GM19452 (cell line): ENCODE measurements around the gene PRLR.

Experiments
- ATAC-seq: cut with Tn5 transposase; IDR thresholded peaks from one replicate; pipeline ENCODE4 v1.9.1; 2021; ENCODE audit not compliant: unreplicated experiment

Gene PRLR

DNA sequence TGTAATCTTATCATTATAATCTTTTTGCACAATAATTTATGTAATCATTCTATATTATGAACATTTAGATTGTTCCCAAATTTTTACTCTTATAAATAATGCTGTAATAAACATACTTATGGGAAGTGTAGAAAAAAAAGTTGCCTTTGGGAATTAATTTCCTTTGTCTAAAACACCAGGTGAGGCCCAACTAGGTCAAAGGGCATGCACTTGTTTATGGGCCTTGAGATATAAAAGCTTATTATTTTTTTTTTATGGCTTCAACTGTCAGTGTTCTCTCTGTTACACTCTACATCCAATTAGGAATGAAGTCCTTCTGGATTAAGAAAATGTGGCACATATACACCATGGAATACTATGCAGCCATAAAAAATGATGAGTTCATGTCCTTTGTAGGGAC is 6.5 kb upstream of the PRLR start:
- ATAC-seq: no peak

- no peak for ATAC-seq
Observed at GRCh38 chr5:35233601-35234000, 3.3 kb upstream of the PRLR start.

DNA sequence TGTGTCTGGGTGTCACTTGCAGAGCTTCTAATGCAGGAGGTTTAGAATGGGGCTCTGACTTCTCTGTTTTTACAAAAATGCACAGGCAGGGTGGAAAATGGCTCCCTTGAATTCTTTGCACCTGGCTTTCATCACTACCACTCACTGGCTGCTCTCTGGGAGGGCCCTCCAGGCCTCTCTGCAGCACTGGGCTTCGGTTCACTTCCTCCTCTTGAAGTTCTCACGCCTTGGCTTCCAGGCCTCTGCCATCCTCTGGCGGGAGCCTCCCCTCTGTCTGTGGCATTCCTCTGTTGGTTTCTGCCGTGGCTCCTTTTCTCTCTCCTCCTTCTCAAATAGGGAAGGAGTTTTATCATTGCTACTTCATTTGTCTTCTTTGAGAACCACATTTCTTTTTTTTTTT is 2.8 kb upstream of the PRLR start:
- ATAC-seq: no peak

DNA sequence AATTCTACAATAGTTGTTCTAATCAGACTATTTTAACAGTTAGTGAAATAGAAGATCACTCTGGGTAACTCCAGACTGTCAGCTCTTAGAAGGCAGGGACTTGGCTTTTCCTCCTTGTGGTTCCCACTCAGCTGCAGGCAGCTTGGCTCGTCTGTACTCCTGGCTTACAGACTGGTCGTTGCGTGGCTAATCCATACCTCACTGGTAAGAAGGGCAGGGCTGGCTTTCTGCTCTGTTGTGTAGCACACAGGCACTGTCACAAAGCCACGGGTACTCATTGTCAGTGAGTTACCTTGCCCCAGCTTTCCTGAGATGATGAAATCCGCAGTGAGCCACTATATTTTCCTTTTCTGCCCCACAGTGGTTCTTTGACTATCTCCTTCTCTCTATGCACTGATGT is 1.8 kb upstream of the PRLR start:
- no peak for ATAC-seq

DNA sequence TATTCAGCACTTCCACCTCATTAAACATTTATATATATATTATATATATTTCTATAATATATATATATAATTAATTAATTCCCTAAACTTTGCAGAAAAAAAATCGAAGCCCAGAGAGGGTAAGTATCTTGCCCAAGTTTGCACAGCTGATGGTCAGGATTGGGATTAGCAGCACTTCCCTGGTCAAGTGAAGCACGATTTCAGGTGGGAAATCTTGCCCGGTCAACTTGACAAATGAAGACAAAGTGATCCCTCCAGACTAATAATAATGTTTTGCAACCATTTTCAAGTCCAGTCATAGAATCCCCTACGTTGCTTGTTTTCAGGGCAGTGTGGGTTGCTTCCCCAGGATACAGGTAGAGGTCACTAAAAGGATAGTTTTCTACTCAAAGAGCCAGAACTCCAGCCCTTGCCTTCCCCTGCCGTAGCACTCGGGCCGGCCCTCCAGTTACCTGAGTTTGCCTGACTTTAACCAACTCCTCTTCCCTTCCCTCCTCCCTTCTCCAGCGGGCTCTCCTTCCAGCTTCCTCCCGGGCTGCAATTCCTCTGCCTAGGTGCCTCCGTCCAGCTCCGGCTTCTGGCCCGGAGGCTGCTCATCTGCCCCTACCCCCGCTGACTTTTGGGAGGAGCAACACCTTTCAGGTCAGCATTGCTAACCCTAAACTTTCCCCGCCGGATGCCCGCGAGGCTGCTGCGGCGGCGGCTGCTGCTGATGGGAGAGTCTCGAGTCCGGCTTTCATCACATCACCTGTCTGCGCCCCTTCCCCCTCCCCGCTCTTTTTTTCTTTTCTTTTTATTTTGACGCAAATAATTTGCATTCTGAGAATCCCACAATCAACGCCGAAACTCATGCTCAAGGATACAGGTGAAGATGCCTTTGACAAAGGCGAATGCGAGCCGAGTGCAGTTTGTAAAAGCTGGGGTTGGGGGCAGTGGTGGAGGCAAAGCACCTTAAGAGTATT is 930 bp downstream of the PRLR start:
- peak; percentile 65 for ATAC-seq

GRCh38 chr5:35228310-35228709 is 2.0 kb downstream of the PRLR start:
- no peak for ATAC-seq

GRCh38 chr5:35227720-35228119 is 2.6 kb downstream of the PRLR start:
- ATAC-seq: no peak

DNA sequence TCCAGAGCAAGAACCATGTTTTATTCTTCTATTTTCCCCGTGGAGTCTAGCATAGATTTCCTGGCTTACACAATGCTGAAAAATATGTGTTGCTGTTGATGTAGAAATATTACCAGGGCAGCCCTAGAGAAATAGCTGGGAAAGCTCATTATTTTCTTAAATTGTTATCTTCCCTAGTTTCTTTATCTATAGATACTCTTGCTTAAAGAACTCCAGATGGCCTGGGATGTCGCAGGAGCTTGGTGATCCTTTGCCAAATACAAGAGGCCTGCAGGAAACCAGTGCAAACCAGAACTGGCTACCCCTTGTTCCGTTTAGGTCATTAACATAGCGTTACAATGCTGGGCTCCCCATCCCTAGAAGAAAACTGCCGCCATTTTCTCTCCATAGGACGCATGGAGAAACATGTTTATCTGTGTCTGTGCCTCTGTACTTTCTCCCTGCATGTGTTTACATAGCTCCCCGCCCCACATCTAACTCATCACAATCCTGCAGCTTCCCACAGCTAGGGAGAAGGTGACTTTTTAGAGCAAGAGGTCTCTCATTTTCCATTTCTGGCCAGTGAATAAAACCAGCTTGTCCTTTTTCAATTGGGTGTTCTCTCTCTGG is 6.4 kb downstream of the PRLR start:
- ATAC-seq: no peak

GRCh38 chr5:35220967-35221366 is 9.3 kb downstream of the PRLR start:
- ATAC-seq: no peak

- no peak for ATAC-seq
Observed at GRCh38 chr5:35218981-35219380, 11.3 kb downstream of the PRLR start.

DNA sequence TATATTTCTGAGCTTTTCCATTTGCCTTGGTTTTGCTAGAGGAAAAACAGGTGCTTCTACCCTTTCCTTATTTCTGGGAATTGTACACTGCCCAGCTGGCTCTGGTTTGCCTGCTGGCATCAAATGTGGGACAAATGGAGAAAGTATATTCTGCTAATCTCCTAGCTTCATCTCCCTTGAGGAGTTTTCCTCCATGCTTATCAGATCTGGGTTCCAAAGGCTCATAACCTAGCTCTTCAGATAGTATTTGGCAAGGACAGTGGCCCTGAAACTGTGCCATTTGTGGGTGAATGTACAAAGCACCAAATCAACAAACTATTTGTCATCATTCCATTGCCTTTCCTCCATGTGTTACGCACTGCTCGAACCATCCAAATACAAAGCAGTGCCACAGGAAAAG is 16.2 kb downstream of the PRLR start:
- ATAC-seq: no peak

- ATAC-seq: no peak
Observed at GRCh38 chr5:35213608-35214007, 16.7 kb downstream of the PRLR start.

DNA sequence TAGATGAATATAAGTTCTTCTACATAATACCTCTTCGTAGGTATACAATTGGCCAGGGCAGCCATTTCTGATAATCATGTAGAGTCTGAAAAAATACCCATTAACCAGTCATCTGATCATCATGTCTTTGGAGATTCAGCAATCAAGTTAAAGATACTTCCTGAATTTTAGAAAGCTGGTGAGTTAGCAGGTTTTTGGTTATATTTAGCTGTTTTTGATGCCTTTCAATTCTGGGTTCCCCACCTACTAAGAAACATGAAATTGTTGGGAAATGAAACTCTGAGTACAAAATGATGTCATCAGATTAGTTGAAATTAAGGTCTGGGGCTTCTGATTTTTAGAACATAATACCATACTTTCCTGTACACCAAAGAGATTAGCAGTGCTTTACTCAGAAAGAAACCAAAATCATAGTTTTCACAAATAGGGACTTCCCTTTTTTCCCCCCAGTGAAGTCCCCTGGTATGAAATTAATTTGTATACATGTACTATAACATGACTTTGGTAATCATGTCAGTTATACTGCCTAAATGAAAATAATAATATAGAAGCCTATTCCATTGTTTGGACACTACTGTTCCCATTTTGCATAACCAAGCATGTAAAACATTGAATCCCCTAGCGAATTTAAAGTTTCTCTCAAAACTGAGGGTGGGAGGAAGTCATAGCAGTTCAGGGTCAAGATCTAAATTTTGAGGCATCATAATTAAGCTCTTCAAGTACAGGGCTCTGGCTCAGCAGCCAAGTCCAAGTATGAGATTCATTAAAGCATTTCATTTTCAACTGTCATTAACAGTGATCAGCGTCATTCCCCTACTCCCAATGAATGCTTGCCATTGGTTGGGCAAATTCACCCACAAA is 17.9 kb downstream of the PRLR start:
- peak; percentile 76 for ATAC-seq

- no peak for ATAC-seq
Observed at GRCh38 chr5:35209862-35210261, 20.4 kb downstream of the PRLR start.

- no peak for ATAC-seq
Observed at GRCh38 chr5:35205606-35206005, 24.7 kb downstream of the PRLR start.

DNA sequence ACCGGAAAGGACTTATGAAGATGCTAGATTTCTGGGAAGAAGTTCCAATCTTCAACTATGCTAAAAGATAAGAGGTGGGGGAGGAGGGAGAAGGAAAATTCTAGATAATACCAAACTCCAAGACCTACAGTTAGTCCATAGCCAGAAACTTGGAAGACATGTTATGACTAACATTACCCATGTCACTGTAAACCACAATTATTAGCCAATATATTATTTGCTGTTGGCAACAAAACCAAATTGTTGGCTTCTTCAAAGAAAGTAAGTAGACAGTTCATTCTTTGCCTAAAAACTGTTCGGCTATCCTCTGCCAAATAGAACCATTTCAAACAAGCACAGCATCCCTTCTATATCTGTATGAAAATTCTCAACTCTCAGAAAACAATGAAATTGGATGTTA is 25.1 kb downstream of the PRLR start:
- ATAC-seq: no peak

DNA sequence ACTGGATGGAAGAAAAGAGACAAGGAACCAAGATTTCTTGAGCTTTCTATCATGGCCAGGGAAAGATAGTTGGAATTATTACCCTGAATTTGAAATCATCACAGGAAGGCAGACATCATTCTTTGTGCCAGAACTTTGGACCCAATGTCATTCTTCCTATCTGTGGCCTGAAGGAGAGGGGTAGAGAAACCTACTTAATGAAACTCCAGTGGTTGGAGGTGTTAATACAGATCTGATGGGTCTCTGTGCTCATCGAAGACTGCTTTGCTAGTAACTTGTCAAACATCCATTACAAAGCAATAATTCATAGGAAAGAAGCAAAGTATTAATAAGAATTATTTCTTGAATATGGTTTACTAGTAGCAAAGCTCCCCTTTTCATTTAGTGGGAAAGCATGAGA is 26.9 kb downstream of the PRLR start:
- no peak for ATAC-seq

GRCh38 chr5:35202319-35203111 is 27.8 kb downstream of the PRLR start:
- ATAC-seq: no peak

DNA sequence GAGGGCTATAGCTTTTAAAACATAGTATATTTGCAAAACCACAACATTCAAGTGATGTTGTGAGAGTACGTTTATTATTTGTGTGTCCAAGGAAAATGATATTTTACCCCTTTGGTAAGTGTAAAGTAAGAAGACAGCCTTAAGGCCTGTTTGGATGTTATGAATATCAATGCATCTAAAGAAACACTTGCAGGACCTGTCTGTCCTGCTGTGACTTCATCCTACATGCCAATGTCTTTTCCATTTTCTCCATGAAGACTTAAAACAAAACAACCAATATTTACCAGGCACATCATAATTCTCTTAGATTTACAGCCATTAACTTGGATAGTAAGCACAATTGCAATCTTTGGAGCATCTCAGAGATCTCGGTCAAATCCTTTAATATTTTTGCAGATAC is 29.0 kb downstream of the PRLR start:
- ATAC-seq: no peak

GRCh38 chr5:35199886-35200285 is 30.4 kb downstream of the PRLR start:
- ATAC-seq: no peak

DNA sequence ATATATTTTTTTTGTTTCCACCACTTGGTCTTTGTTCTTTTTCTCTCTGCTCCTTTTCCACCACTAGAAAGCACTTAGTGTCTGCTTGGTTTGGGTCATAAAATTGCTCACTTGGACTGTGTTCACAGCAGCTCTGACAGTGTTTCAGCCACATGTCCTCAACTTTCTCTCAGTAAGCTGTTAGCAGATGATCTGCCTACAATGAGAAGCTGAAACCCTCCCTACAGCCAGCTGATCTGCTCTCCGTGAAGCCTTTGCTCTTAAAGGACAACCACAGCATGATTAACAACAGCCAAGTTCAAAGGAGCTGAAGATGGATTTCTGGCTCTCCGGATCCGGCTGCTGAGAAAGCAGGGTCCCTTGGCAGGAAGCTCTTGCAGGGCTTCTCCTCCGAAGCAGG is 31.6 kb downstream of the PRLR start:
- ATAC-seq: no peak
